ENCODE results near the gene CCDC102A.

CCDC102A gene

DNA sequence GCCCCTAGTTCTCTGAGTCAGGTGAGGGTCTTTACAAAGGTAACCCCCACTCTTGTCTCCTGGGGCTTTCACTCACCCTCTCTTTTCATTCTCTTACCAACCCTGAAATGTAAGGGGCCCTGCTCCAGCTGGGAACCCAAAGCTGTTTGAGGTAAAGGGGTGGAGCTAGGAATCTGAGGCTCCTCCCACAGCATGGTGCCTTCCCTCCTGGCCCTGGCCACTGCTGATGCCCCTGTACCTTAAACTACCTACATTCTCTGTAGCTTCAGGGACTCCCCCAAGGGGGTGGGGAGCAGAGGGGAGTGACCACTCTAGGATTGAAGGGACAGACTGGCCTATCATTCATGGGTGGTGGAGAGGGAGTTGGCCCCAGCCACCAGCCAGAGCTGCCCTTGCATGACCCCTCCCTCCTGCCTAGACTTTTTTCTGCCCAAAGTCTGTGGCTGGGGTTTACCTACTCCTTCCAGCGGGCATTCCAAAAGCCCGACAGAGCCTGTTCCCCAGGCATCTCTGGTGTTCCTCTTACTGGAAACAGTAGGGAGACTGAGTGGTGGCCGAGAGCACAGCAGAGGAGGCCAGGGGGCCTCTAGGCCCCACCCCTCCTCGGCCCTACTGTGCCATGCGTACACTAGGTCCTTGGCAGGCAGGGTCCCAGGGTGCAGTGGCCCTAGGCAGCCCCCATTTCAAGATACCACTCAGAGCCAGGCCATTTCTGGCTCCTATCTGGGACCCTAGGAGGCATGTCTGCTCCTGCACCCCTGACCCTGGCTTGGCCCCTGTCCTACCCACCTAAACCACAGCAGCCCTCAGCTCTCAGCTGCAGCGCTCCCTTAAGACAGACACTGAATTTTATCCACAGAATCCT, 59.6 kb downstream of the CCDC102A start:
- DNase-seq: no peak

DNA sequence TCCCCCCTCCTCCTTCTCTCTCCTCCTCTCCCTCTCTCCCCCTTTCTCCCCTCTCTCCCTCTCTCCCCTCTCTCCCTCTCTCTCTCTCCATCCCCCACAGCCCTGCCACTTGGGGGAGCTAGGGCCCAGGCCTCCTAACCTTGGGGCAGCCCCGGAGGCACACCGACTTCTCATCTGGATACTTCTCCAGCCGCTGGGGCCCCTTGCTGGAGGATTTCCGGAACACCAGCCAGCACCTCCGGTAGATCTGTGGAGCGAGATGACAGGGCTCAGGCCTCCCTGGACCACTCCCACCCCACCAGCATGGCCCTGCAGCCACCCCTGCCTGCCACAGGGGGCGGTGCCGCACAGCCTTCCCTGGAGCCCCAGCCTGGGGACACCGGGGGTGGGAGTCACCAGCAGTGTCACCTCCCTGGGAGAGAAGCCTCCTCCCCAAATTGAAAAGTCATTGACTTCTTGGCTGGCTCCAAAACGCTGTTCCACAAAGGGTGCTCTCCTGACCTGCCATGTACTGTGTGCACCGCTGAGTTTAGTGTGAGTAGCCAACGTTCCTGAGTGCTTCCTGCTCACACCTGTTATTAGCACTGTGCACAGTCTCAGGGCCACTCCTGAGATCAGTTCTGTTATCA, 60.5 kb downstream of the CCDC102A start:
- peak; percentile 39 for DNase-seq

DNA sequence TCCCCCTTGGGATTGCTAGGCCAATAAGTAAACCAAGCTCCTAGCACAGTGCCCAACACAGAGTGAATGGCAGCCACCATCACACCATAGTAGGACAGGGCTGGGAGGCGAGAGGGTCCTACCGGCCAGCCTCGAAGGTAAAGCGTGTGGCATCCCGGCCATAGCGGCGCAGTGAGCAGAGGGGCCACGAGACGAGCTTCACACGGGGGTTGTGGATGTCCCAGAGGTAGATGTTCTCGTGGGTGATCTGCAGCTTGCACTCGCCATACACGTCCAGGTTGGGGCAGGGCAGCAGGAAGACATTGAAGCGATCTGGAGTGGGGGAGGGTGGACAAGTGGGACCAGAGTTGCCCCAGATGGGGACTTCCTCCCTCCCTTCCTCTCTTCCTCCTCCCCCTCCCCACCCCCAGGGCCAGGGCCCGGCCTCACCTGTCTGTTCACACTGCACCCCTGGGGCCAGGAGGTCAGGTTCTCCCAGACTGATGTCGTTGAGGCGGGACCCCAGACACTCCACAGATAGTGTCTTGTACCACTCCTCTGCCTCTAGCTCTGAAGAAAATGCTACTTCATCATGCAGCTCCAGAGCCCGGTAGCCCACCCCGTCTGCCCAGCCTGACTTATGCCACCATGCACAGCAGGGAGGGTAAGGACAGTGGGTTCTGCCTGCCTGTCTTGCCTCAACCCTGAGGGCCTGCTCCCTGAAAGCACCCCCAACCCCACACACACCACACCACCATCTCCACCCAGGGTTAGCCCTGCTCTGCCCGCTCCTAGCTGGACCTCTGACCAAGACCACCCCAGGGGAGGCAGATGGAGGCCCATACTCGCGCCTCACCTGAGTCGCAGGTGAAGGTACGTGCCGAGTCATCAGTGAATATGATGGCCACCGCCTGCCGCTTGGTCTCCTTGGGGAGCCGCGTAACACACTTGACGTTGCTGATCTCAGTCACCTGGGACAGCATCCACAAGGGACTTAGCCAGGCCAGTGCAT, 61.4 kb downstream of the CCDC102A start:
- DNase-seq: no peak

DNA sequence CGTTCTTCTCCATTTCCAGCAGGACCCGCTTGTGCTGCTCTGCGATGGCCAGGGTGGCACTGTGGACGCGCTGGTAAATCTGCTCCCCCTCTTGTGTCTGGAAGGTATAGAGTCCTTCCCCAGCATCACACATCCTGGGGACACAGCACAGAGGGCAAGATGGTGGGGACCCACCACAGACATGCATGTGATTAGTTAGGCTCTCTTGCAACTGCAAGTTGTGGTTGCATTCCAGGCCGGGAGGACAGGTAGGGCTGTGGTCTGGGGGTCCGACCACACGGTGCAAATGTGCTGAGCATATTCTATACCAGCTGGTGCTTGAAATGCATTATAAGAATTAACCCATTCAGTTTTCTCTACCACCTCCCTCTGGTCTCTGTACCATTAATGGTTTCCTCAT, 62.5 kb downstream of the CCDC102A start:
- no peak for DNase-seq

DNA sequence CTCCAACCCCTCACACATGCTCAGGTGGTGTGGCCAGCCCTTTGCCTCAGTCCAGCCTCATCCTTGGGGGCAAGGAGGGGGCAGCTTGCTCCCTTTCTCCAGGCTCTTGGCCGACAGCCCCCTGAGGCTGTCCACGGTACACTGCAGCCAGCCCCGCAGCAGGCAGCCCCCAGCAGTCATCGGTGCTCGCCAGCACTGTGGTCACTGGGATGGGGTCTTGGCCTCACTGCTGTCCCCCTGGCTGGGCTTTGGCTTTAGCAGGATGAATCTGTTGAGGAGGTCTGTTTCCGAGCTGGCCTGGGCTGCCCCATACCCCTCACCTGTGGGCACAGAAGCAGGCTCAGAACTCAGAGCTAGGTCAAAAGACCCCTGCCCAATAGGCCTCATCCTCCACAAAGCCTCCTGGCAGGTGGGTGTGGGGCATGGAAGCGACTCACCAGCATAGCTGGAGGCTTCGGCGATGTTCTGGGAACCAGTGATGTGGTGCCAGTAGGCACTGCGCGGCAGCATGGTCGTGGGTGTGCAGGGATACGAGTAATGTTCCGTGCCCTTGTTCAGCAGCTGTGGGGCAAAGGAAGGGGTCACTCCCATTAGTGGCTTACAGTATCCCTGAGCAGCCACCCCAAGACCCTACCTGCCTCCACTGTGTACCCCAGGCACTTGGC, 63.1 kb downstream of the CCDC102A start:
- no peak for DNase-seq

DNA sequence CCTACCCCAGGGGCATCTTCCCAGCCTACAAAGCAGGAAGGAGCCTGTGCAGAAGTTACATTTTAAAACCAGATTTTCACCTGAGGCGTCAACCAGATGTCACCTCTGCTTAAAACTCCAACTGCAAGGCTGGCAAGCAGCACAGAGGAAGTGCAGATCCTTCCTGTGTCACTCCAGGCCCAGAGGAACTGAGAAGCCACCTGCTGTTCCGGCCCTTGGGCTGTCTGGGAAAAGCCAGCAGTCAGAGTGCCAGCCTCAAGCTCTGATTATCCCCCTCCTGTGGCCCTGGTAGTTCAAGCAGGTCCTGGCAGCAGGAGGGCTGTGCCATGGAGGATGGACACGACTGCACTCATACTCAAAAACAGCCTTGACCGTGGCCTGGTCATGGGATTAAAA, 63.7 kb downstream of the CCDC102A start:
- DNase-seq: no peak

DNA sequence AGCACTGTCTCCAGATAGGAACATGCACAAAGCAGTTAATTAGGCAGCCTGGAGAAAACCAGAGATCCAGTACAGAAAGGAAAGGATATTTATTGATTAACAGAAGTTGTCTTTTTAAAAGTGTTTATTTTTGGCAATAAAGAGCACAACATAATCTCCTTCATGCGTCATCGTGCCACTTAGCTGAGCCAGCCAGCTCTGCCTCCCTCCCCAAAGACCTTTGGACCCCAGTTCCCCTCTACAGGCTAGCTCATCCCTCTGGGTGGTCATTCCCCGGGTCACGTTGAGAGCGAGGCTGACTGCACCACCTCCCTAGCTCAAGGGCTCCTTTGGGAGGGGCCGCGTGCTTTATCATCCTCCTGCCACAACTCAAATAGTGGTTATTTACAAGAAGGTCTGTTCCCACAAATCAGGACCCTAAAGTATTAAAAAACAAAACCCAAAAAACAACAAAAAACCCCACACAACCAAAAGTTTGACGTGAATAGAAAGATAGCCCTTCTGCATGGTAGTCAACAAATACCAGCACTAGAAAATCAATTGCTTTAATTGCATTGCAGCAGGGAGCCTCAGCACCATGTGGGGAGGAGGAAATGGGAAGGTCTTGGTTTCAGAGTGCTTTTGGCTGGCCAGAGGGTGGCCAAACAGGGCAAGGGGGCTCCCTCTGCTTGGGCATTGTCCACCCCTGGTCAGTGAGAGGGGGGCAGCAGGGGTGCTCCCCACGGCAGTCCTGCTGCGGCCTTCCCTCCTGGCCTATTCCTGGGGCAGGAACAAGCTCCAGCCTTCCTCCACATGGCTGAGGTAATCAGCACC, 64.3 kb downstream of the CCDC102A start:
- DNase-seq: no peak

DNA sequence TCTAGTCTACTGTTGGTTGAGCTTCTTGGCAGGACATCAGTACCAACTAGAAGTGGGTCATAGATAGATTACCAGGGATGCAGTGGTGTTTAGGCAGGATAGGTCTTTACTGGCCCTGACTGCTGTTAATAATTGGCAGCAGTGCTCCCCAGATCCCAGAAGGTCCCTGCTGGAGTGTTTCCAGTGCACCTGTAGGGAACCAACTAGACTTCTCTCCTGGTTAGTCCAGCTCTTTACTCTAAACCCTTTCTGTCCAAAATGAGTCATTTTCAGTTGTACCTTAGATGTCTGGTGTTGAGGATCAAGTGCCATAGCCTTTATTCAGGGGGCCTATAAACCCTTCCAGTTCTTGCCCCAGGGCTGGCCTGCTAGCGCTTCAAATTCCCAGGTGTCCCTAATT, 65.2 kb downstream of the CCDC102A start:
- no peak for DNase-seq

DNA sequence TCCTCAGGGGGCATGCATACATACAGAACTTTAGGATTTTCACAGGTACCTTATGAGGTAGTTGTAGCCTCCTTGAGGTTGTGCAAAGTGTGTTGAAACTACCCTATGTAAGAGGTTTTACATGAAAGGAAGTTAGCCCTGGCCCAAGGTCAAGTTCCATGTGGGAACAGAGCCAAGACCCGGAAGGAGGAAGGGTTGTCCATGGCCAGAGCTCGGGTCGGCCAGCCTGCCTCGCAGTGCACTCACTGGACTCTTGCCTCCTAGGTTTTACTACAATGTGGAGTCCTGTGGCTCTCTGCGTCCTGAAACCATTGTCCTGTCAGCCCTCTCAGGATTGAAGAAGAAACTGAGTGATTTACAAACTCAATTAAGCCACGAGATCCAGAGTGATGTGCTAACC, 65.7 kb downstream of the CCDC102A start:
- no peak for DNase-seq

DNA sequence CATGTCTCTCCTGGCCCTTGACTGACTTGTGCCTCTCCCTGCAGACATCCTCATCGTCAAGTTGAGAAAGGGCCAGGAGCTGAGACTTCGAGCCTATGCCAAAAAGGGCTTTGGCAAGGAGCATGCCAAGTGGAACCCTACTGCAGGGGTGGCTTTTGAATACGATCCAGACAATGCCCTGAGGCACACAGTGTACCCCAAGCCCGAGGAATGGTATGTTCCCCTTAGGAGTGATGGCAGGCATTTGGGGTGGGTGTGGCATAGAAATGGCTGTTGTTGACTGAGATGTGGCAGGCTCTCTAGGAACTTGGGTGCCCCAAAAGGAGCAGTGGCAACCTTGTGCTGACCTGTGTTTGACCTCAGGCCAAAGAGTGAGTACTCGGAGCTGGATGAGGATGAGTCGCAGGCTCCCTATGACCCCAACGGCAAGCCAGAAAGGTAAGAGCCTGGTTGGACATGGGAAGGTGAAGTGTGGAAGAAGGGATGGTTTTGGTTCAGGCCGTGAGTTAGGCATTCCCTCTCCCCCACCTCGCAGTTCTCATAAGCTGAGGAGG, 66.4 kb downstream of the CCDC102A start:
- DNase-seq: no peak

DNA sequence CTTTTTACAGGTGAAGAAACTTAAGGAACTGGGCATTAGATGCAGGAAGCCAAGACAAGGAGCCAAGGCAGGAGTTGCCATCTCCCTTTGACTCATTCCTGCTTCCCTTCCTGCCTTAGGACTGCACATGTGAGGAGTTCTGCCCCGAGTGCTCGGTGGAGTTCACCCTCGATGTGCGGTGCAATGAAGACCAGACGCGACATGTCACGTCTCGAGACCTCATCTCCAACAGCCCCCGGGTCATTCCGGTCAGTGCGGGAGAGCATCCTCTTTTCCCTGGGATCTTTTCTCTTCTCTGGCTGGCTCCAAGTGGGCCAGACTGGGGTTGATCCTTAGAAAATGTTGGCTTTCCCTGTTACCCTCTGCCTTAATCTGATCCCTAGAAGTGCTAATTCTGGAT, 67.3 kb downstream of the CCDC102A start:
- no peak for DNase-seq

DNA sequence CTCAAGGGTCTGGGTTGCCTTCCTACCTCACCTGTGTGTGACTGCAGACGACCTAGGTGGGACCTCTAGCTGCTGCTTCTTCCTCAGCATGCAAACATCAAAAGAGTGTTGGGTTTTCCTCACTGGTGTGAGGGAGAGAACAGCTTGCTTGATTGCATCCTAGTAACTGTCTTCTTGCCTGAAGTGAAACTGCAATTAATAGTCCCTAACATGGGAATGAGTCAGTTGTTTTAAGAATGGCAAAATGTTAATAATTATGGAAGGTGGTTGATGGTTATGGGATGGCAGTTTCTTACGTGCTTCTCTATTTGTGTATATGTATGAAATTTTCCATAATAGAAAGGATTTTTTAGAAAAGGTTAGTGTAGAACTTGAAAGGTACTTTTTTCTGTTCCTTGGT, 68.0 kb downstream of the CCDC102A start:
- DNase-seq: no peak

DNA sequence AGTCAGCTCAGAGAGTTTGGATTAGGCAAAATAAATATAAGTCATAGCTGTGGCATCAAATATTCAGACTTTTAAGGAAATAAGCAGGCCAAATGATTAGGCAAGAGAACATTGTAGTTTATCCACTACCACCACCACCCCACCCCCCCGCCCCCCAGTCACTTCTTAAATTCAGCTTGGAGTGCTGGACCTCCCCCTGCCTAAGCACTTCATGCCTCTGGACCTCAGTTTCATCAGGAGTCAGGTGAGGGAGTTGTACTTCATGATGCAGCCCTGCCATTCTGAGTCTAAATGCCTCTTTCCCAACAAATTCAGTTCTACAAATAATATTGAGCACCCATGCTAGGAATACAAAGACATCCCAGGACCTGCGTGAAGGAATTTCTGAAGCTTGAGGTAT, 71.8 kb downstream of the CCDC102A start:
- DNase-seq: no peak

DNA sequence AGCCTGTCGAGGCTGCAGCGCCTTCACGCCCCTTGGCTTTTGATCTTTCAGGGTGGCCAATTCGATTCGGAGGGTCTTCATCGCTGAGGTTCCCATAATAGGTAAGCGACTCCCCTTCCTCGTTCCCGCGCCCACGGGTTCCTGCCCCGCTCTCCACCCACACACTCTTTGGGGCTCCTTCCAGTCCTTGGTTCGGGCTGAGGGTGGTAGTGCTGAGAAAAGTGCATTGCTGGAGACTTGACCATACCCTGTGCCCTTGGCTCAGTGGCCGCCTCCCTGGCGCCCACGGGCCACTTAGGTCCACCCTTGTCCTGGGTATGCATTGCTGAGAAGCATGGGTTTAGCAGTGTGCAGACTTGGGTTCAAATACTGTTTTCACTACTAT, 73.4 kb downstream of the CCDC102A start:
- no peak for DNase-seq

DNA sequence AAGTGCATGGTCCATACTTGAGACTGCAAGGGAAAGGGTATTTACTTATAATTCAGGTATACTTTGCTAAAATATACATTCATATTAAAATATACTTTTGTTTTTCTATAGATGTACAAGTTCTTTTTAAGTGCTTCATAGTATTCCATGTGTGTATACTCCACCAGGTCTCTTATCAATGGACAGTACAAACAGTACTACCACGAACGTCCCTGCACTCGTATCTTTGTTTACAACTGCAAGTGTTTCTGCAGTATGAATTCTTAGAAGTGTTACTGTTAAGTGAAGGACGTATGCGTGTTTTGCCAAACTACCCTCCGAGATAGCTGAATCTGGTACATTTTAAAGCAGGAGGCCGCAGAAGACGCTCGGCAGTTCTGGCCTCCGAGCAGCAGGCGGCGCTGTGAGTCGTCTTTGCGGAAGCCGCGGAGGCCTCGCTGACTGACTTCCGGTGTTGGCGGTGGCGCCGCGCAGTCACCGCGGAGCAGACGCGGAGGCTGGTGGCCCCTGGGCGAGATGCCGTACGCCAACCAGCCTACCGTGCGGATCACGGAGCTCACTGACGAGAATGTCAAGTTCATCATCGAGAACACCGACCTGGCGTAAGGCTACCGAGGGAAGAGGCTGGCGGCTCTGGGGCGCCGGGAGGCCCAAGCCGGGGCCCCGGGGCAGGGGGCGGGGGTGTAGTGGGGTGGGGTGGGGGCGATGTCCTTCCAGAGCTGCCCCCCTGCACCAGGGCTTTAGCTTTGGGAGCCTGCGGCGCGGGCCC, 74.0 kb downstream of the CCDC102A start, which contains the start of gene POLR2C:
POLR2C (plus strand) TSS at position 471 of the 769 bp plus-strand sequence; CDS start at position 517, 46 bp downstream.
- DNase-seq: peak; percentile 90
